Epithelial cell of esophagus (primary cell): Measurements from ENCODE around the gene ARL16.

ENCODE experiments used
- DNase-seq: peaks from one replicate; pipeline ENCODE4 v3.0.0; 2010; ENCODE audit warnings: low read depth
- H3K4me3 ChIP-seq: 2 replicates; pipeline ENCODE4 v1.5.1; 2011; ENCODE audit warnings: mild to moderate bottlenecking, low read length, control low read depth
- CTCF ChIP-seq: IDR thresholded peaks from 2 replicates; pipeline ENCODE4 v1.5.1; 2011; ENCODE audit warnings: low read depth, mild to moderate bottlenecking, low read length, control low read depth, inconsistent platforms; ENCODE audit not compliant: insufficient read depth; ENCODE audit errors: missing control alignments

ARL16 gene

GRCh38 chr17:81696218-81696941 lies 12.8 kb upstream of the ARL16 start:
- no peak for TF ChIP-seq CTCF
- no peak for DNase-seq

GRCh38 chr17:81695801-81696200 lies 12.2 kb upstream of the ARL16 start:
- DNase-seq, result no peak
- no peak overlapping the region for H3K4me3 ChIP-seq
- TF ChIP-seq CTCF, result no peak

More at GRCh38 chr17:81696218-81696941, 12.8 kb upstream of the ARL16 start:
- H3K4me3 ChIP-seq, result no peak overlapping the region

- no peak for DNase-seq
- TF ChIP-seq CTCF, result no peak
- H3K4me3 ChIP-seq, result no peak overlapping the region
Measured at GRCh38 chr17:81695211-81695610, 11.6 kb upstream of the ARL16 start.

- no peak for TF ChIP-seq CTCF
Measured at GRCh38 chr17:81694810-81695209, 11.2 kb upstream of the ARL16 start.

GRCh38 chr17:81693509-81694210 lies 10.1 kb upstream of the ARL16 start:
- DNase-seq, result no peak
- H3K4me3 ChIP-seq, result no peak overlapping the region
- TF ChIP-seq CTCF, result no peak

More at GRCh38 chr17:81694810-81695209, 11.2 kb upstream of the ARL16 start:
- DNase-seq, result no peak
- H3K4me3 ChIP-seq, result no peak overlapping the region

- DNase-seq, result no peak
- TF ChIP-seq CTCF, result no peak
- H3K4me3 ChIP-seq, result no peak overlapping the region
Measured at GRCh38 chr17:81691608-81692007, 8.0 kb upstream of the ARL16 start.
